ENCODE measurements around the gene LRMDA. TPM values are rescaled to one million over a fixed set of nuclear protein-coding genes. Genes with fewer than 3 reads are reported as not detected.
A peak's percentile ranks its signal among the peaks of the same experiment; 100 is the strongest.

LRMDA gene
- total and polyA plus RNA-seq, 4 donors: 12.1 to 40.8 (median 21.6) TPM

- H3K4me3 ChIP-seq: no peak overlapping the region
- peak in 2 of 3 donors; percentile 5 to 45 for DNase-seq
- no peak for TF ChIP-seq CTCF (IDR thresholded peaks at IDR 0.05; ENCODE audit: control extremely low read depth, extremely low read depth)
Observed at GRCh38 chr10:76466836-76467503, 1035.5 kb downstream of the LRMDA start.

DNA sequence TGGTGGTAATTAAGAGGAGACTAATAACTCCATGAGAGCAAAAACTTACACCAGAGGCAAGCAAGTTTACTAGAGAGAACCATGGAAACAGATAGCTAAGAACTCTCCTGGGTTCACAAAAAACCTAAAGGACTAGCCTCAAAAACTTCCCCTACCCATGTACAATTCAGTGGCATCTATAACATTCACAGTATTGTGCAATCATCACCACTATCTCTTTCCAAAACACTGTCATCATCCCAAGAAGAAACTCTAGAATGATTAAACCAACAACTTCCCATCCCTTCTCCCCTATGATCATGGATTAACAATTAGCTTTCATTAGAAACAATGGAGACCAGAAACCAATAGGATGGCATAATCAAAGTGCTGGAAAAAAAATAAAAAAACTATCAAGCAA lies 1038.3 kb downstream of the LRMDA start:
- no peaks in the 10 kb centered on the region for H3K4me1 ChIP-seq (ENCODE audit: control insufficient read depth in 5 of 5, insufficient read depth in 5 of 5, low read length in 5 of 5)
- ATAC-seq (ENCODE audit: insufficient read depth, low FRiP score) (no peak), DNase-seq (no peak)
- no peak for TF ChIP-seq CTCF (IDR thresholded peaks at IDR 0.05; ENCODE audit: control extremely low read depth, extremely low read depth)
- peaks cover 0 to 4% (median 0%) of the 10 kb centered on the region in 4 donors for H3K9me3 ChIP-seq (ENCODE audit: control insufficient read depth in 4 of 4, insufficient read depth in 3 of 4, low read length in 3 of 4)
- no peaks in the 10 kb centered on the region for H3K27me3 ChIP-seq (ENCODE audit: control insufficient read depth in 3 of 3, insufficient read depth in 3 of 3, low read length in 2 of 3)
- no peak overlapping the region for H3K4me3 ChIP-seq
- H3K9ac ChIP-seq (ENCODE audit: insufficient read depth in 1 of 2, low read length in 2 of 2): no peak overlapping the region
- no peak overlapping the region for H3K27ac ChIP-seq (ENCODE audit: low read depth in 1 of 2, low read length in 1 of 2)
- peaks cover 0 to 3% (median 0%) of the 10 kb centered on the region in 4 donors for H3K36me3 ChIP-seq (ENCODE audit: control insufficient read depth in 4 of 4, insufficient read depth in 4 of 4, low read length in 4 of 4)

More at GRCh38 chr10:76466836-76467503, 1035.5 kb downstream of the LRMDA start:
- Histone ChIP-seq H3K4me1 (ENCODE audit: control insufficient read depth in 5 of 5, insufficient read depth in 5 of 5, low read length in 5 of 5) (no peaks in the 10 kb centered on the region), H3K9ac (ENCODE audit: insufficient read depth in 1 of 2, low read length in 2 of 2) (no peak overlapping the region), H3K36me3 (ENCODE audit: control insufficient read depth in 4 of 4, insufficient read depth in 4 of 4, low read length in 4 of 4) (peaks cover 0 to 3% (median 0%) of the 10 kb centered on the region in 4 donors), H3K27me3 (ENCODE audit: control insufficient read depth in 3 of 3, insufficient read depth in 3 of 3, low read length in 2 of 3) (no peaks in the 10 kb centered on the region), H3K9me3 (ENCODE audit: control insufficient read depth in 4 of 4, insufficient read depth in 3 of 4, low read length in 3 of 4) (peaks cover 0 to 4% (median 0%) of the 10 kb centered on the region in 4 donors), H3K27ac (ENCODE audit: low read depth in 1 of 2, low read length in 1 of 2) (no peak overlapping the region)
- ATAC-seq (ENCODE audit: insufficient read depth, low FRiP score): no peak
- WGBS, 2 donors: 86 to 90% methylated on average over 6 of the region's 6 CpGs

- 74 to 75% methylated on average over 5 of the region's 5 CpGs for WGBS, 2 donors
- no peaks in the 10 kb centered on the region for H3K27me3 ChIP-seq (ENCODE audit: control insufficient read depth in 3 of 3, insufficient read depth in 3 of 3, low read length in 2 of 3)
- ATAC-seq (ENCODE audit: insufficient read depth, low FRiP score): no peak
Observed at GRCh38 chr10:76479103-76479790, 1047.8 kb downstream of the LRMDA start.

More at GRCh38 chr10:76479103-76479790, 1047.8 kb downstream of the LRMDA start:
- Histone ChIP-seq H3K9ac (ENCODE audit: insufficient read depth in 1 of 2, low read length in 2 of 2) (no peak overlapping the region), H3K36me3 (ENCODE audit: control insufficient read depth in 4 of 4, insufficient read depth in 4 of 4, low read length in 4 of 4) (no peaks in the 10 kb centered on the region), H3K9me3 (ENCODE audit: control insufficient read depth in 4 of 4, insufficient read depth in 3 of 4, low read length in 3 of 4) (peaks cover 0 to 5% (median 2%) of the 10 kb centered on the region in 4 donors), H3K4me3 (no peak overlapping the region), H3K27ac (ENCODE audit: low read depth in 1 of 2, low read length in 1 of 2) (no peak overlapping the region), H3K4me1 (ENCODE audit: control insufficient read depth in 5 of 5, insufficient read depth in 5 of 5, low read length in 5 of 5) (no peaks in the 10 kb centered on the region)
- DNase-seq: no peak
- no peak for TF ChIP-seq CTCF (IDR thresholded peaks at IDR 0.05; ENCODE audit: control extremely low read depth, extremely low read depth)

Data from lung (tissue), 12 donors.